NCI-H187 treated with DMSO at 0.1 percent for 48 hours (cell line): ENCODE measurements around the gene NPLOC4.
"Not testable (repeated sequence)": the region's sequence is repeated elsewhere in the genome, so short reads cannot be mapped to it uniquely, and the experiment has no call there.

Source experiments
- DNase-seq: peaks from one replicate; lab custom pipeline; 2025; lab: John Stamatoyannopoulos, UW

NPLOC4 gene

GRCh38 chr17:81533339-81534141 is 103.4 kb downstream of the NPLOC4 start:
- no peak for DNase-seq

GRCh38 chr17:81532490-81533287 is 104.2 kb downstream of the NPLOC4 start:
- no peak for DNase-seq

GRCh38 chr17:81531998-81532404 is 104.9 kb downstream of the NPLOC4 start:
- not testable (repeated sequence) for DNase-seq

- DNase-seq, result not testable (repeated sequence)
These were observed 105.9 kb downstream of the NPLOC4 start for GRCh38 chr17:81531013-81531412.

GRCh38 chr17:81529437-81529803 is 107.5 kb downstream of the NPLOC4 start:
- DNase-seq, result no peak

- DNase-seq, result no peak
These were observed 108.1 kb downstream of the NPLOC4 start for GRCh38 chr17:81528651-81529436.

GRCh38 chr17:81528384-81528650 is 108.6 kb downstream of the NPLOC4 start:
- DNase-seq, result no peak

- DNase-seq, result no peak
These were observed 109.1 kb downstream of the NPLOC4 start, which contains the start of gene FSCN2 for GRCh38 chr17:81527591-81528383. Gene FSCN2 (plus strand): TSS chr17:81528377. CDS start chr17:81528532, 155 bp downstream.

- no peak for DNase-seq
These were observed 110.0 kb downstream of the NPLOC4 start for GRCh38 chr17:81526662-81527571.

GRCh38 chr17:81524865-81525159 is 112.1 kb downstream of the NPLOC4 start:
- DNase-seq, result no peak

- DNase-seq, result no peak
These were observed 112.7 kb downstream of the NPLOC4 start for GRCh38 chr17:81524039-81524864.

- DNase-seq, result no peak
These were observed 113.4 kb downstream of the NPLOC4 start for GRCh38 chr17:81523402-81524038.

- DNase-seq, result no peak
These were observed 114.2 kb downstream of the NPLOC4 start for GRCh38 chr17:81522491-81523401.

GRCh38 chr17:81520021-81520901 is 116.7 kb downstream of the NPLOC4 start:
- DNase-seq, result no peak

GRCh38 chr17:81519284-81520020 is 117.5 kb downstream of the NPLOC4 start:
- DNase-seq, result no peak

GRCh38 chr17:81518785-81519283 is 118.1 kb downstream of the NPLOC4 start:
- DNase-seq, result no peak
